Ovary (tissue), 9 donors: ENCODE results near the gene SLC12A5. TPM values are rescaled to one million over a fixed set of nuclear protein-coding genes. Genes with fewer than 3 reads are reported as not detected.

Experiments used
- DNase-seq, 5 donors: peaks; one replicate each; pipeline ENCODE4 v3.0.0-alpha.2; 2019 to 2020
- H3K27ac ChIP-seq, 2 donors: fragments of 200-600 bp; one replicate each; pipeline versions ENCODE4 v1.5.1 to v1.8.0; 2019 to 2022
- H3K27me3 ChIP-seq: fragments of 200-600 bp; one replicate; pipeline ENCODE4 v1.8.0; 2022
- H3K36me3 ChIP-seq: fragments of 200-600 bp; sonication (generic); one replicate; pipeline ENCODE4 v1.5.1; 2019
- H3K4me1 ChIP-seq: one replicate; pipeline ENCODE4 v1.8.1; 2013; ENCODE audit warnings: mild to moderate bottlenecking, moderate library complexity; ENCODE audit not compliant: insufficient read depth
- H3K4me3 ChIP-seq: fragments of 200-600 bp; sonication (generic); one replicate; pipeline ENCODE4 v1.5.1; 2017
- H3K9me3 ChIP-seq, 2 donors: fragments of 200-600 bp in 1 of 2; sonication (generic) in 1 of 2; one replicate each; pipeline versions ENCODE4 v1.5.1 to v1.8.1; 2013 to 2019; ENCODE audit warnings: mild to moderate bottlenecking in 1 of 2, moderate library complexity in 1 of 2
- EP300 ChIP-seq: sonication (generic); formaldehyde crosslinking; IDR thresholded peaks from one replicate; pipeline ENCODE4 v1.6.1; 2017; ENCODE audit warnings: antibody characterized with exemption
- POLR2A ChIP-seq: fragments of 450-650 bp; IDR thresholded peaks from one replicate; pipeline ENCODE4 v1.6.1; 2017; ENCODE audit warnings: antibody characterized with exemption, mild to moderate bottlenecking, moderate library complexity
- WGBS, 3 donors: extraction: QIAGEN DNeasy Blood & Tissue Kit in 1 of 3; methylation state at CpG; one replicate each; pipeline versions ENCODE4 v1.1.5 to v1.1.7; 2013 to 2017; 5-methylcytosine and 5-hydroxymethylcytosine counted together
- intact Hi-C, 4 donors: fragments of 100-400 bp; cut with DNase I; formaldehyde crosslinking; loops; one replicate each; pipeline versions ENCODE4 v1.11.0 to v1.15.1; 2022 to 2023
- polyA plus RNA-seq, 2 donors: library from polyadenylated mRNA; stranded (reverse); fragments of 200-250 nt in 1 of 2; fragments of 350-450 nt in 1 of 2; fragmentation: Illumina TruSeq in 1 of 2; extraction: RNeasy Lipid Tissue Mini Kit (QIAGEN cat#74804) in 1 of 2; gene quantifications; one replicate each; pipeline ENCODE4 v1.2.3, GENCODE V29; 2013 to 2014
- total RNA-seq, 7 donors: library from RNA; depleted of rRNA in 2 of 7; stranded (reverse); fragments of >200 nt in 2 of 7; fragmentation: NEBNext Ultra II Directional in 3 of 7; extraction: Animal tissue kit (Norgen Biotek cat#: 25700) in 3 of 7; gene quantifications; one replicate each; pipeline versions ENCODE4 v1.1.0 to v1.2.4, GENCODE V29; 2016 to 2023
- TF ChIP-seq, protein P1 (sequence below), 3 donors: fragments of 450-650 bp in 2 of 3; fragments of 200-600 bp in 1 of 3; IDR thresholded peaks; one replicate each; pipeline versions ENCODE4 v1.5.1 to v1.8.0; 2016 to 2022; ENCODE audit warnings: antibody characterized with exemption in 3 of 3, mild to moderate bottlenecking in 1 of 3
- donor health status: DM: no; HTN: no; CAD: no; lungs with moderate emphysema.
- donor health status: DM: no; HTN: no; CAD: no.
- donor health status: Bipolar disorder and iron deficiency.
- donor health status: DM: yes; HTN: yes; CAD: no.
- donor health status: DM: no; HTN: no; CAD: no.
- donor health status: DM: yes; HTN: yes; CAD: no.

SLC12A5 gene
- total and polyA plus RNA-seq, 9 donors = 1.1 to 3.8 (median 1.4) TPM; not detected in 2

DNA sequence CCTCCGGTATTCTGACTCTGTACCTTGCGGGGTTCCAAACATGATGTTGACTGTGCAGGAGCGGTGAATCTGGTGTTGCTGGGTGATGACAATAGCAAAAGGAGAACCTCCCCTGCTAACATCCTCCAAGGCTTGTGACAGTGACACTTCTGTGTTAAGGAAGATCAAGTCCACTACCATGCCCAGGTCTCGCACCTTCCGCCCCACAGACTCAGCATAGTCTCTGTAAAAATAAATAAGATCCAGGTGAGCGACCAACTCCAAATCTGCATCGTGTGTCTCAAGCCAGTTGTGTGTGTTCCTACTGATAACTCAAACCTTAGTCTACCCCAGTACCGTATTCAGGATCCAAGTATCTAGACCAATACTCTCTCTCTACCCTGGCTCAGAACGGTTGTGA, 36.0 kb downstream of the SLC12A5 start:
- no peak overlapping the region for H3K27ac ChIP-seq
- no peaks in the 10 kb centered on the region for H3K27me3 ChIP-seq
- H3K9me3 ChIP-seq = no peaks in the 10 kb centered on the region
- no peak for DNase-seq
- H3K4me1 ChIP-seq = no peaks in the 10 kb centered on the region
- TF ChIP-seq EP300 (no peak), POLR2A (no peak)
- TF ChIP-seq, protein P1, sequence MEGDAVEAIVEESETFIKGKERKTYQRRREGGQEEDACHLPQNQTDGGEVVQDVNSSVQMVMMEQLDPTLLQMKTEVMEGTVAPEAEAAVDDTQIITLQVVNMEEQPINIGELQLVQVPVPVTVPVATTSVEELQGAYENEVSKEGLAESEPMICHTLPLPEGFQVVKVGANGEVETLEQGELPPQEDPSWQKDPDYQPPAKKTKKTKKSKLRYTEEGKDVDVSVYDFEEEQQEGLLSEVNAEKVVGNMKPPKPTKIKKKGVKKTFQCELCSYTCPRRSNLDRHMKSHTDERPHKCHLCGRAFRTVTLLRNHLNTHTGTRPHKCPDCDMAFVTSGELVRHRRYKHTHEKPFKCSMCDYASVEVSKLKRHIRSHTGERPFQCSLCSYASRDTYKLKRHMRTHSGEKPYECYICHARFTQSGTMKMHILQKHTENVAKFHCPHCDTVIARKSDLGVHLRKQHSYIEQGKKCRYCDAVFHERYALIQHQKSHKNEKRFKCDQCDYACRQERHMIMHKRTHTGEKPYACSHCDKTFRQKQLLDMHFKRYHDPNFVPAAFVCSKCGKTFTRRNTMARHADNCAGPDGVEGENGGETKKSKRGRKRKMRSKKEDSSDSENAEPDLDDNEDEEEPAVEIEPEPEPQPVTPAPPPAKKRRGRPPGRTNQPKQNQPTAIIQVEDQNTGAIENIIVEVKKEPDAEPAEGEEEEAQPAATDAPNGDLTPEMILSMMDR (IDR thresholded peaks at IDR 0.05) = no peak
- intact Hi-C loops = no loop called here
- no peak overlapping the region for H3K4me3 ChIP-seq
- 84 to 94% (median 93%) methylated on average over 9 of the region's 9 CpGs for WGBS, 3 donors
- peaks cover 7% of the 10 kb centered on the region for H3K36me3 ChIP-seq

DNA sequence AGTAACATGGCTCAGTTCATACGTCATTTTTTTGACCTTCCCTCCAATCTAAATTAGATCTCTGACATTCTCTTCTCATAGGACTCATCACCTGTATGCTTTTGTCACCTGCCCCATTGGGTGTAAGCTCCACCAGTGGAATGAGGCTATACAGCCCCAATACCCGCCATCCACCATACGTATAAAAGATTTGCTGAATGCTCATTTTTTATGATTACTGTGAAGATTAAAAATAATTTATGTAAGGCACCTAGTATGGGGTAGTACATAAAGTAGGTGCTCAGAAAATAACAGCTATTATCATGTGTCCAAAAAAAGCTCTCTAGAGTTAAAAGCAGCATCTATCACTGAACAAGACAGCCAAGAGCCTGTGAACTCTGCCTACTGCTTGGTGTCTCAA, 36.7 kb downstream of the SLC12A5 start:
- Histone ChIP-seq H3K36me3 (peaks cover 7% of the 10 kb centered on the region), H3K27ac (no peak overlapping the region), H3K4me3 (no peak overlapping the region), H3K9me3 (no peaks in the 10 kb centered on the region), H3K4me1 (no peaks in the 10 kb centered on the region), H3K27me3 (no peaks in the 10 kb centered on the region)
- DNase-seq = no peak
- TF ChIP-seq, protein P1 (IDR thresholded peaks at IDR 0.05) = no peak
- TF ChIP-seq POLR2A = no peak
- TF ChIP-seq EP300 = no peak
- intact Hi-C loops = no loop called here
- WGBS, 3 donors = 92 to 95% (median 95%) methylated on average over 3 of the region's 3 CpGs

DNA sequence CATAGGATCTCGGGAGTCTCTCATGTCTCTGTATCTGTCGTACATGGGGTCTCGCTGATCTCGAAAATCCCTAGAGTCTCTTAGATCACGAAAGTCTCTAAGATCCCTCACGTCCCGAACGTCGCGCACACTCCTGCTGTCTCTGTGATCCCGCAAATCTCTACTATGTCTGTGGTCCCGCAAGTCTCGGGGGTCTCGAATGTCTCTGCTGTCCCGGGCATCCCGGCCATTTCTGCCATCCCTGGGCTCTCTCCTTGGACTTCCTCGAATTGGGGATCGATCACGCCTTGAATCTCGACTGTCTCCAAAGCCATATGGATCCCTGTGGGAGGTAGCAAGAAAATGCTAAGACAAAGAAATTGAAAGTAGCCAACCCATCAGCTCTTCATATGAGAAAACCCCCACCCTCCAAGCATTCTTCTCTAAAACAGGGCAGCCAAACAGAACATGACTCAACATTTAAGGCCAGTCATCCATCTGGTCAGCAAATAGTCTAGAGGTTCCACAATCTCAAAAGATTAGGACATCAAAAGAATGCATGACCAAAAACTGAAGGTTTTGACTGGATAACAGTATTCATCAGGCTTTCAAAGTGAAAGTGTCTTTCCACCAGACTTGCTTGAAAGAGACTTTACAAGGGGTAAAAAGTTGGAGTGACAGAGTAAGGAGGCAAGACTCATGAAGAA, 41.3 kb downstream of the SLC12A5 start:
- no peaks in the 10 kb centered on the region for H3K27me3 ChIP-seq
- no peak for DNase-seq
- TF ChIP-seq EP300 (no peak), POLR2A (no peak)
- TF ChIP-seq, protein P1 (IDR thresholded peaks at IDR 0.05) = no peak
- H3K36me3 ChIP-seq = peaks cover 5% of the 10 kb centered on the region
- intact Hi-C loops = no loop called here
- H3K4me3 ChIP-seq = no peak overlapping the region
- H3K9me3 ChIP-seq = no peaks in the 10 kb centered on the region
- 93 to 95% (median 94%) methylated on average over 20 of the region's 20 CpGs for WGBS, 3 donors
- H3K4me1 ChIP-seq = peaks cover 3% of the 10 kb centered on the region
- no peak overlapping the region for H3K27ac ChIP-seq

DNA sequence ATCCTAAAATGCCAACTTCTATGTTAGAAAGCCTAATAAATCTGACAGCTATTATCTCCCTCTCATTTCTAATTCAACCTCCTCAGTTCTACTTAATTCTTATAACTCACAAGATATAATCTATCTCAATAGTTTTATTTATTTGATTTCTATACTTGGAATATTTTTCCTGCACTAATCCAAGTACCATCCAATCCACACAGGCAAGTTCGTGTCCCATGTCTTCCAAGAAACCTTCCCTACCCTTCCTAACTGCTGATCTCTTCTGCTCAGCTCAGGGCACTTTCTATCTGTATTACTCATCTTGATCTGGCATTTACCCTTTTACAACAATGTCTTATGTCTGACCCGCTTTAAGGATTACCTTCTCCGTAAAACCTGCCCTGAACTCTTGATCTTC, 42.6 kb downstream of the SLC12A5 start:
- intact Hi-C loops = no loop called here
- WGBS, 3 donors = 91 to 97% (median 94%) methylated on average over 3 of the region's 3 CpGs
- H3K4me1 ChIP-seq = peaks cover 3% of the 10 kb centered on the region
- no peaks in the 10 kb centered on the region for H3K9me3 ChIP-seq
- DNase-seq = no peak
- H3K27me3 ChIP-seq = no peaks in the 10 kb centered on the region
- TF ChIP-seq EP300 (no peak), POLR2A (no peak)
- TF ChIP-seq, protein P1 (IDR thresholded peaks at IDR 0.05) = no peak
- peaks cover 4% of the 10 kb centered on the region for H3K36me3 ChIP-seq
- no peak overlapping the region for H3K4me3 ChIP-seq
- H3K27ac ChIP-seq = no peak overlapping the region
